Measurements from ENCODE around the gene INSYN2A.

INSYN2A gene

DNA sequence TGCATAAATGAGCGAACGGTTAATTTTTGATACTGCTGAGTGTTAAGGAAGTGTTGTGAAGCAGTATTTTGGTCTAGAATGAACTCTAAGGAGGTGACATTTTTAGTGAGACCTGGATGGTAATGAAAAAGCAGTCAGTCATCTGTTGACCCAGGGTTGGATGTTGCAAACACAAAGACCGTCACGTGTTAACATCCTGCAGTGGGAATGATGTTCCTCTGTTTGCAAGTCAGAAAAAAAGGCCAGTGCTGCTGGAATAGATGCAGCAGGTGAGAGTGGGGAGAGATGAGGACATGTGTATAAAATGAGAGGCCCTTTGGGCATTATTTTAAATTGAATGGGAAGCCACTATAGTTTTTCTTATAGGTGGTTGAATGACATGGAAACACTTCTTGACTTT, 39.3 kb downstream of the INSYN2A start:
- H3K4me3 ChIP-seq (ENCODE audit: low read depth, low read length), result no peak overlapping the region
- CTCF ChIA-PET, result no interaction called here
- POLR2A ChIA-PET, result no interaction called here
- TF ChIP-seq, protein P1, sequence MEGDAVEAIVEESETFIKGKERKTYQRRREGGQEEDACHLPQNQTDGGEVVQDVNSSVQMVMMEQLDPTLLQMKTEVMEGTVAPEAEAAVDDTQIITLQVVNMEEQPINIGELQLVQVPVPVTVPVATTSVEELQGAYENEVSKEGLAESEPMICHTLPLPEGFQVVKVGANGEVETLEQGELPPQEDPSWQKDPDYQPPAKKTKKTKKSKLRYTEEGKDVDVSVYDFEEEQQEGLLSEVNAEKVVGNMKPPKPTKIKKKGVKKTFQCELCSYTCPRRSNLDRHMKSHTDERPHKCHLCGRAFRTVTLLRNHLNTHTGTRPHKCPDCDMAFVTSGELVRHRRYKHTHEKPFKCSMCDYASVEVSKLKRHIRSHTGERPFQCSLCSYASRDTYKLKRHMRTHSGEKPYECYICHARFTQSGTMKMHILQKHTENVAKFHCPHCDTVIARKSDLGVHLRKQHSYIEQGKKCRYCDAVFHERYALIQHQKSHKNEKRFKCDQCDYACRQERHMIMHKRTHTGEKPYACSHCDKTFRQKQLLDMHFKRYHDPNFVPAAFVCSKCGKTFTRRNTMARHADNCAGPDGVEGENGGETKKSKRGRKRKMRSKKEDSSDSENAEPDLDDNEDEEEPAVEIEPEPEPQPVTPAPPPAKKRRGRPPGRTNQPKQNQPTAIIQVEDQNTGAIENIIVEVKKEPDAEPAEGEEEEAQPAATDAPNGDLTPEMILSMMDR (IDR thresholded peaks at IDR 0.05; ENCODE audit: insufficient read depth, low read length, missing control alignments), result no peak
- DNase-seq (ENCODE audit: low read depth, low spot score), result no peak

DNA sequence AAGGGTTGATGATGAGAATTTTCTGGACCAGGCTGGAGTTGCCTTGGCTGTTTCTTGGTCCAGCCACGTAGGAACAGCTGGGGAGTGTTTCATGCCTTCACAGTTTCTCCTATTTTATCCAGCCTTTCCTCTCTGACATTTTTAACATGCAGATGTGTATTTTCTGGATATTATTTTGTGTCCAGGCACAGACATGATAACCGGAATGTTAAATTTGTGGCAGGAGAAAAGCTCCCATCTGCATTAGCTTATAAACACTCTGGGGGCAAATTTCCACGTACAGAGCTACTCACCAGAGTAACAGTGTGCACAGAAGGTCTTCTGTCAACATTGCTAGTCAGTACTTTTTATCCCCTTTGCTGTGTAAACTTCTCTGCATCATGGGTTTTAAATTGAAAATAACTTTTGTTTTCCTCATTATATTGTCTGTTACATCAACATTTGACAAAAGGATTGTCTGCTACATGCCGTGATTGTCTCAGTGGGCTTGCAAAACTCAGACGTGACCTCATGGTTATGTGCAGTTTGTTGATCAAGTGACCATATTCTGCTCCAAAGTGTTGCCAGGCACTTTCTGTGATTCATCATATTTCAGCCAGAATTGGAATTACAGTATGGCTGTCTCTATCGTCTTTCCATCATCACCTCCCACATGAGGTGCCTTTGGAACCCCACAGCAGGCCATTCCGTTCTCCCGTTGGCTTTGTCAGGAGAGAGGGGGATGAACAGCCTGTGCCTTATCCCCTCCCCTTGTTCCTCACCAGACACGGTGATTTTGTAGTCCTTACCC, 41.4 kb downstream of the INSYN2A start:
- TF ChIP-seq, protein P1 (IDR thresholded peaks at IDR 0.05; ENCODE audit: insufficient read depth, low read length, missing control alignments), result no peak
- ChIA-PET POLR2A (no interaction called here), CTCF (no interaction called here)
- H3K4me3 ChIP-seq (ENCODE audit: low read depth, low read length), result no peak overlapping the region
- no peak for DNase-seq (ENCODE audit: low read depth, low spot score)

- DNase-seq (ENCODE audit: low read depth, low spot score), result no peak
- CTCF ChIA-PET, result no interaction called here
- TF ChIP-seq, protein P1 (IDR thresholded peaks at IDR 0.05; ENCODE audit: insufficient read depth, low read length, missing control alignments), result no peak
Measured at GRCh38 chr10:127153181-127153580, 43.2 kb downstream of the INSYN2A start.

GRCh38 chr10:127151981-127152699, 44.3 kb downstream of the INSYN2A start:
- ChIA-PET POLR2A (no interaction called here), CTCF (no interaction called here)
- TF ChIP-seq, protein P1 (IDR thresholded peaks at IDR 0.05; ENCODE audit: insufficient read depth, low read length, missing control alignments), result no peak
- H3K4me3 ChIP-seq (ENCODE audit: low read depth, low read length), result no peak overlapping the region
- DNase-seq (ENCODE audit: low read depth, low spot score), result no peak

More at GRCh38 chr10:127153181-127153580, 43.2 kb downstream of the INSYN2A start:
- POLR2A ChIA-PET, result no interaction called here
- no peak overlapping the region for H3K4me3 ChIP-seq (ENCODE audit: low read depth, low read length)

DNA sequence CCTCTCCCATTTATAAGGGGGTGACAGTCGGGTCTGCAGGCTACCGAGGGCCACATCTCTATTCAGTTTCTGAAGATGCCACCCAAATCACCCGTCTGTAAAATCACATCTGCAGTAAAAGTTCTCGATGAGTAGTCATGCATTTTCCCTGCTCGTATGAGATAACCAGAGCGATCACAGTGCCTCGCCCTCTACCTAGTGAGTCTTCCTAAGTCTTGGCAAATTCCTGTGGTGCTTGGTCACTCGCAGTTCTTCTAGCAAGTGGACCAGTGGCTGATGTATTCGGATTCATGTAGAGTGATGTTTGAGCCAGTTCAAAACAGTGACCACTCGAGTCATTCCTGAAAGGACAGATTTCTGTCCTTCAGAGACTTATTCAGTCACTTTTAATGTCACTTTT, 44.9 kb downstream of the INSYN2A start:
- TF ChIP-seq, protein P1 (IDR thresholded peaks at IDR 0.05; ENCODE audit: insufficient read depth, low read length, missing control alignments), result no peak
- ChIA-PET POLR2A (no interaction called here), CTCF (no interaction called here)
- no peak overlapping the region for H3K4me3 ChIP-seq (ENCODE audit: low read depth, low read length)
- DNase-seq (ENCODE audit: low read depth, low spot score), result no peak

DNA sequence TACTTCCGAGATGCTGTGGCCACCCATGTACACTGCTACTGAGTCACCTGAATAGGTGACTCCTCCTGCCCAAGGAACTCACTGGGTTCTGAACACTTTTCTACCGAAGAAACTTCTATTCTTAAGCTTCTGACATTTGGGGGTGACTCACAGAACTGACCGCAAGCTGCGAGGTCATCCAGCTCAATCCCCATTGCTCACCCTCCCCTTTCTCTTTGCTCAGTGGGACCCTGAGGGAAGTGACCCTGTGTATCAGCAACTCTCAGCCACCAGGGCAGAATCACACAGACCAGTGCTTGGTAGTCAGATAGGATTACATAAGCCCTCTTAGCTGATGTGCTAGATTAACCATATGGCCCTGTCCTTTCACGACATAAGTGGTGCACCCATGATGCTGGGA, 46.3 kb downstream of the INSYN2A start:
- no peak for DNase-seq (ENCODE audit: low read depth, low spot score)
- ChIA-PET CTCF (interaction anchor here (0.8 to 0.9 kb wide), 3 partner anchors 8 to 205 kb away, joined by 3 to 4 read pairs (median 3); no protein-coding TSS in a partner anchor), POLR2A (no interaction called here)
- TF ChIP-seq, protein P1 (IDR thresholded peaks at IDR 0.05; ENCODE audit: insufficient read depth, low read length, missing control alignments), result no peak
- no peak overlapping the region for H3K4me3 ChIP-seq (ENCODE audit: low read depth, low read length)
